Thyroid gland (tissue), 4 donors: ENCODE data around the gene RAB35. TPM values are rescaled to one million over a fixed set of nuclear protein-coding genes. Genes with fewer than 3 reads are reported as not detected.

Experiments
- DNase-seq, 2 donors: peaks; one replicate each; pipeline ENCODE4 v3.0.0-alpha.2; 2019
- H3K27ac ChIP-seq, 3 donors: fragments of 200-600 bp; sonication (generic); 1 replicate in 2 of 3; 2 replicates in 1 of 3; pipeline ENCODE4 v1.5.1; 2016 to 2019; ENCODE audit warnings: mild to moderate bottlenecking in 1 of 3, moderate library complexity in 1 of 3
- H3K27me3 ChIP-seq: fragments of 200-600 bp; sonication (generic); one replicate; pipeline ENCODE4 v1.5.1; 2019
- H3K36me3 ChIP-seq, 2 donors: fragments of 200-600 bp; sonication (generic); one replicate each; pipeline ENCODE4 v1.5.1; 2016 to 2019
- H3K4me1 ChIP-seq, 2 donors: fragments of 200-600 bp; sonication (generic); one replicate each; pipeline ENCODE4 v1.5.1; 2017 to 2019
- H3K4me3 ChIP-seq, 3 donors: fragments of 200-600 bp; sonication (generic); replicated peaks in 1 of 3; 1 replicate in 2 of 3; 2 replicates in 1 of 3; pipeline ENCODE4 v1.5.1; 2016; ENCODE audit warnings: mild to moderate bottlenecking in 1 of 3
- H3K9me3 ChIP-seq: fragments of 200-600 bp; sonication (generic); one replicate; pipeline ENCODE4 v1.5.1; 2017
- CTCF ChIP-seq, 6 experiments: fragments of 200-600 bp in 3 of 6; fragments of 450-650 bp in 3 of 6; sonication (generic) in 3 of 6; IDR thresholded peaks; one replicate each; pipeline ENCODE4 v1.5.1; 2016 to 2019; ENCODE audit warnings: antibody characterized with exemption in 6 of 6, mild to moderate bottlenecking in 2 of 6, inconsistent platforms in 1 of 6, moderate library complexity in 1 of 6
- POLR2A ChIP-seq, 2 donors: fragments of 450-650 bp; IDR thresholded peaks; one replicate each; pipeline ENCODE4 v1.6.1; 2017; ENCODE audit warnings: antibody characterized with exemption in 2 of 2, mild to moderate bottlenecking in 2 of 2, moderate library complexity in 1 of 2
- WGBS, 2 donors: methylation state at CpG; one replicate each; pipeline ENCODE4 v1.1.5; 2017; 5-methylcytosine and 5-hydroxymethylcytosine counted together
- intact Hi-C: fragments of 100-400 bp; cut with DNase I; formaldehyde crosslinking; loops from one replicate; pipeline ENCODE4 v1.15.1; 2023
- total RNA-seq, 4 donors: library from RNA; depleted of rRNA; stranded (reverse); fragments of >200 nt; gene quantifications; one replicate each; pipeline ENCODE4 v1.2.3, GENCODE V29; 2016

The RAB35 gene
- 10 to 100 TPM; 14.9 to 19.9 (median 17.4) TPM for total RNA-seq

- intact Hi-C loops, result no loop called here
- no peaks in the 10 kb centered on the region for H3K36me3 ChIP-seq
- TF ChIP-seq CTCF (IDR thresholded peaks at IDR 0.05) (no peak), POLR2A (IDR thresholded peaks at IDR 0.05) (no peak)
- H3K27ac ChIP-seq, result peak within 1 kb of the TSS; percentile 77 to 96 (median 79)
- no peak for DNase-seq
- peaks cover 16 to 26% of the 10 kb centered on the region in 2 donors for H3K4me1 ChIP-seq
- no peaks in the 10 kb centered on the region for H3K9me3 ChIP-seq
- H3K4me3 ChIP-seq, result peak within 1 kb of the TSS; percentile 52 to 85 (median 80)
- no peaks in the 10 kb centered on the region for H3K27me3 ChIP-seq
- 0% methylated on average over 11 of the region's 50 CpGs; no CpG with 5 or more reads in 1 of the 2 donors for WGBS, 2 donors
These were observed at the start of gene RAB35 for GRCh38 chr12:120116441-120116791. Gene RAB35 (minus strand): TSS chr12:120116753. CDS start chr12:120116650, 103 bp downstream.

GRCh38 chr12:120164293-120164692, 47.7 kb upstream of the RAB35 start:
- WGBS, 2 donors, result 94 to 98% methylated on average over 5 to 9 of the region's 11 CpGs
- H3K36me3 ChIP-seq, result peaks cover 66 to 71% of the 10 kb centered on the region in 2 donors
- H3K9me3 ChIP-seq, result no peaks in the 10 kb centered on the region
- TF ChIP-seq CTCF (IDR thresholded peaks at IDR 0.05), result no peak
- no peak for TF ChIP-seq POLR2A (IDR thresholded peaks at IDR 0.05)
- no peak overlapping the region for H3K4me3 ChIP-seq
- DNase-seq, result no peak
- no peaks in the 10 kb centered on the region for H3K4me1 ChIP-seq
- intact Hi-C loops, result no loop called here
- no peaks in the 10 kb centered on the region for H3K27me3 ChIP-seq
- H3K27ac ChIP-seq, result no peak overlapping the region

- H3K27ac ChIP-seq, result no peak overlapping the region
- no peaks in the 10 kb centered on the region for H3K9me3 ChIP-seq
- H3K4me1 ChIP-seq, result no peaks in the 10 kb centered on the region
- no peak for TF ChIP-seq POLR2A (IDR thresholded peaks at IDR 0.05)
- TF ChIP-seq CTCF (IDR thresholded peaks at IDR 0.05), result no peak
- WGBS, 2 donors, result 89 to 97% methylated on average over 5 to 7 of the region's 8 CpGs
- intact Hi-C loops, result no loop called here
- peaks cover 63 to 70% of the 10 kb centered on the region in 2 donors for H3K36me3 ChIP-seq
- H3K4me3 ChIP-seq, result no peak overlapping the region
- no peak for DNase-seq
- H3K27me3 ChIP-seq, result no peaks in the 10 kb centered on the region
These were observed 46.2 kb upstream of the RAB35 start for GRCh38 chr12:120162763-120163162.

- Histone ChIP-seq H3K4me3 (no peak overlapping the region), H3K9me3 (no peaks in the 10 kb centered on the region), H3K4me1 (no peaks in the 10 kb centered on the region), H3K27ac (no peak overlapping the region), H3K27me3 (no peaks in the 10 kb centered on the region), H3K36me3 (peaks cover 68 to 74% of the 10 kb centered on the region in 2 donors)
- TF ChIP-seq CTCF (IDR thresholded peaks at IDR 0.05), result no peak
- no peak for TF ChIP-seq POLR2A (IDR thresholded peaks at IDR 0.05)
- WGBS, 2 donors, result 89 to 99% methylated on average over 11 of the region's 11 CpGs
- intact Hi-C loops, result no loop called here
- no peak for DNase-seq
These were observed 45.3 kb upstream of the RAB35 start for GRCh38 chr12:120161852-120162251.

GRCh38 chr12:120159509-120160237, 43.1 kb upstream of the RAB35 start:
- DNase-seq, result no peak
- intact Hi-C loops, result no loop called here
- no peak overlapping the region for H3K4me3 ChIP-seq
- H3K27ac ChIP-seq, result no peak overlapping the region
- H3K36me3 ChIP-seq, result peaks cover 89 to 92% of the 10 kb centered on the region in 2 donors
- no peak for TF ChIP-seq CTCF (IDR thresholded peaks at IDR 0.05)
- no peak for TF ChIP-seq POLR2A (IDR thresholded peaks at IDR 0.05)
- no peaks in the 10 kb centered on the region for H3K4me1 ChIP-seq
- WGBS, 2 donors, result 91 to 97% methylated on average over 12 of the region's 12 CpGs
- H3K27me3 ChIP-seq, result no peaks in the 10 kb centered on the region
- no peaks in the 10 kb centered on the region for H3K9me3 ChIP-seq
